Measurements from ENCODE around the gene NOSIP. TPM values are rescaled to one million over a fixed set of nuclear protein-coding genes. Genes with fewer than 3 reads are reported as not detected.
A peak's percentile ranks its signal among the peaks of the same experiment; 100 is the strongest.

The NOSIP gene
- total and polyA plus RNA-seq, 8 donors = 18.1 to 354 (median 87.3) TPM

GRCh38 chr19:49513746-49514118 lies 66.6 kb downstream of the NOSIP start:
- intact Hi-C loops (cut with DNase I; ENCODE audit: low total_unique reads) = no loop called here
- DNase-seq = no peak
- Histone ChIP-seq H3K27ac (peak overlapping the region; percentile 85 to 93 (median 90)), H3K4me3 (peak overlapping the region; percentile 77 to 92 (median 84)), H3K4me1 (peaks cover 14 to 66% (median 44%) of the 10 kb centered on the region in 4 donors), H3K27me3 (no peaks in the 10 kb centered on the region), H3K9me3 (no peaks in the 10 kb centered on the region), H3K36me3 (peaks cover 0 to 41% (median 4%) of the 10 kb centered on the region in 4 donors)
- WGBS, 5 donors = 16 to 31% (median 21%) methylated on average over 7 to 12 of the region's 12 CpGs
- TF ChIP-seq CTCF (IDR thresholded peaks at IDR 0.05) = no peak
- no peak for TF ChIP-seq POLR2AphosphoS5 (IDR thresholded peaks at IDR 0.05)
- TF ChIP-seq EP300 (IDR thresholded peaks at IDR 0.05) = no peak
- no peak for TF ChIP-seq POLR2A (IDR thresholded peaks at IDR 0.05)

- intact Hi-C loops (cut with DNase I; ENCODE audit: low total_unique reads) = no loop called here
- Histone ChIP-seq H3K27me3 (no peaks in the 10 kb centered on the region), H3K27ac (peak overlapping the region; percentile 85 to 93 (median 90)), H3K36me3 (peaks cover 0 to 35% (median 4%) of the 10 kb centered on the region in 4 donors), H3K4me3 (peak overlapping the region; percentile 77 to 92 (median 84)), H3K4me1 (peaks cover 14 to 66% (median 44%) of the 10 kb centered on the region in 4 donors), H3K9me3 (no peaks in the 10 kb centered on the region)
- peak; percentile 59 to 91 for DNase-seq
- WGBS, 5 donors = 0 to 2% (median 0%) methylated on average over 31 to 50 of the region's 50 CpGs
- TF ChIP-seq POLR2A (IDR thresholded peaks at IDR 0.05) (no peak), POLR2AphosphoS5 (IDR thresholded peaks at IDR 0.05) (no peak), CTCF (IDR thresholded peaks at IDR 0.05) (no peak), EP300 (IDR thresholded peaks at IDR 0.05) (no peak)
These were observed 67.2 kb downstream of the NOSIP start for GRCh38 chr19:49512970-49513745.

GRCh38 chr19:49507803-49508494 lies 72.4 kb downstream of the NOSIP start:
- 77 to 85% (median 78%) methylated on average over 12 of the region's 12 CpGs for WGBS, 5 donors
- TF ChIP-seq CTCF (IDR thresholded peaks at IDR 0.05) = no peak
- no peak for TF ChIP-seq POLR2AphosphoS5 (IDR thresholded peaks at IDR 0.05)
- no peak for TF ChIP-seq POLR2A (IDR thresholded peaks at IDR 0.05)
- no peak for TF ChIP-seq EP300 (IDR thresholded peaks at IDR 0.05)
- no peaks in the 10 kb centered on the region for H3K27me3 ChIP-seq
- H3K4me3 ChIP-seq = no peak overlapping the region
- no peaks in the 10 kb centered on the region for H3K36me3 ChIP-seq
- no peak for DNase-seq
- peaks cover 14 to 28% (median 22%) of the 10 kb centered on the region in 4 donors for H3K4me1 ChIP-seq
- intact Hi-C loops (cut with DNase I; ENCODE audit: low total_unique reads) = loop anchor here (5.0 kb wide), 1 partner anchor 34 kb away; no protein-coding TSS in a partner anchor
- H3K27ac ChIP-seq = peak overlapping the region in 1 of 5 donors; percentile 39
- H3K9me3 ChIP-seq = no peaks in the 10 kb centered on the region

GRCh38 chr19:49506575-49507105 lies 73.7 kb downstream of the NOSIP start:
- Histone ChIP-seq H3K4me1 (peaks cover 2 to 18% (median 15%) of the 10 kb centered on the region in 4 donors), H3K9me3 (no peaks in the 10 kb centered on the region), H3K36me3 (no peaks in the 10 kb centered on the region), H3K27me3 (no peaks in the 10 kb centered on the region), H3K4me3 (no peak overlapping the region), H3K27ac (no peak overlapping the region)
- intact Hi-C loops (cut with DNase I; ENCODE audit: low total_unique reads) = loop anchor here (5.0 kb wide), 1 partner anchor 36 kb away; no protein-coding TSS in a partner anchor
- DNase-seq = peak; percentile 76 to 85
- TF ChIP-seq EP300 (IDR thresholded peaks at IDR 0.05) = no peak
- no peak for TF ChIP-seq POLR2AphosphoS5 (IDR thresholded peaks at IDR 0.05)
- peak in 5 of 7 experiments; percentile 61 to 90 (median 80) for TF ChIP-seq CTCF (IDR thresholded peaks at IDR 0.05)
- TF ChIP-seq POLR2A (IDR thresholded peaks at IDR 0.05) = no peak
- WGBS, 5 donors = 24 to 34% (median 28%) methylated on average over 8 of the region's 8 CpGs
